Activated CD8-positive, alpha-beta memory T cell treated with anti-CD3 and anti-CD28 coated beads for 36 hours (primary cell): ENCODE measurements around the gene ST6GAL2. TPM values are rescaled to one million over a fixed set of nuclear protein-coding genes. Genes with fewer than 3 reads are reported as not detected.

Source experiments
- CTCF ChIA-PET: fragments of 350-600 bp; sonication (Branson Sonifier 250); formaldehyde crosslinking; loops from one replicate; lab custom pipeline; 2021; ENCODE audit warnings: antibody characterized with exemption; lab: Charles Lee
- POLR2A ChIA-PET: fragments of 350-600 bp; sonication (Branson Sonifier 250); formaldehyde crosslinking; loops from one replicate; lab custom pipeline; 2021; ENCODE audit warnings: antibody characterized with exemption; lab: Charles Lee
- total RNA-seq, 2 experiments: library from RNA; stranded (reverse); gene quantifications; one replicate each; pipeline ENCODE4 v1.2.3, GENCODE V29; 2021

ST6GAL2 gene
- total RNA-seq, 2 experiments from 2014 or later = not detected

- ChIA-PET POLR2A (no interaction called here), CTCF (no interaction called here)
These were observed 19.3 kb downstream of the ST6GAL2 start for GRCh38 chr2:106866641-106867040.

DNA sequence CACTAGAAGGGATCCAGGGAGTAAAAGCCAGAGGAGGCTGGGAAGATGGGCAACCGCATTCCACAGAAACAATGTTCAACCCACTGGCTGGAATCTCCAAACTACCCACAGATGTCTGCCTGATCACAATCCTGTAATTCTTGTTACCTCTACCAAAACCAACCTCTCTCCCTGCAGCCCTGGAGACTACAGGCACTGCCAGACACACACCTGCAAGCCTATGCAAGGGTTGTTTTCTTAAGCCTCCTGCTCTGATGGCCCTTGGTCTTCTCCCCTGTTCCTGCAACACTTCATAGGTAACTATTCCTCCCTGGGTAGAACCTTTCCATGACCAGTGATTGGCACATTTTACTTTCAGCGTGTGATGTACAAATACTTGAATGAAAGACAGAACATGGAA, 21.9 kb downstream of the ST6GAL2 start:
- ChIA-PET CTCF (no interaction called here), POLR2A (no interaction called here)

- CTCF ChIA-PET = no interaction called here
- POLR2A ChIA-PET = no interaction called here
These were observed 22.6 kb downstream of the ST6GAL2 start for GRCh38 chr2:106863387-106863786.

- ChIA-PET CTCF (no interaction called here), POLR2A (no interaction called here)
These were observed 26.5 kb downstream of the ST6GAL2 start for GRCh38 chr2:106859498-106859897.

GRCh38 chr2:106858810-106859209, 27.2 kb downstream of the ST6GAL2 start:
- CTCF ChIA-PET = no interaction called here
- POLR2A ChIA-PET = no interaction called here

DNA sequence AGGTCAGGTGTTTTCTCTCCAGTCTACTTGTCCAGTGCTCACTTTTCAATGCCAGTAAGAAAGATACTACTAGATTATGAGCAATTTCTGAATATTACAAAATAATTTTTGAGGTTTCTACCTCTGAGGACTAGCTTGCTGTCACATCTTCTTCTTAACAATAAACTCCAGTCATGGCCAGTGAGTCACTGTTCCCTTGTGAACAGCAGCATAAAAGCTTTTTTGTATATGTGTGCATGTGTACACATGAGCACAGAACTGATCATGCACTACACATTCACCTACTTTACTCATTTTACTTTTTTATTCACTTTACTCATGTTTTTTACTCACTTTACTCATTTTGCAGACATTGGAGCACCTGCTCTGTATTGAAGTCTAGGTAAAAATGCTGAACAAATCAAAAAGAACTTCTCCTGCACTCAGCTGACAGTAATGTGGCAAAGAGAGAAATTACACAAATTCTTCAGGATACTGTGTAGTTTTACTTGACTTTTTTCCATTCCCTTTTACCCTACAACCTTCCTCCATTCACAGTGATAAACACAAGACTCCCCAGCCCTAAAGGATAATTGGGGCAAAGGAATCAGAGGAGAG, 28.0 kb downstream of the ST6GAL2 start:
- CTCF ChIA-PET = no interaction called here
- POLR2A ChIA-PET = no interaction called here

DNA sequence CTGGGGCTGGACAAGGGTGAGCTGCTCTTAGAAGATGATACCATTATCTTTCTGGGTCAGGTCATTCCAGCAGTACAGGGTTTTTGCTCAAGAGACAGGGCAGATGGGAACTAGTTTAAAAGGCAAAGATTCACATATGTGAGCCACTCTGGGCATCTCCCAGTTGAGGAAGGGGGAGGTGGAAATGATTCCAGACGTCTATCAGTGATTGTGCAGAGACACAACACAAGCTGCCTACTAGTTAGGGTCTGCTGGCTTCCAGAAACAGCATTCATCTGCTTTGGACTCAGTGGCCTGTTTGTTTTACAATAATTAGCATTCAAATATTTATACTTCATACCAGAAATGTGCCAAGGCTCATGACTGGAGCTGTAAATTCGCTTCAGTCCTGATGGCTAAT, 32.3 kb downstream of the ST6GAL2 start:
- POLR2A ChIA-PET = no interaction called here
- CTCF ChIA-PET = no interaction called here

GRCh38 chr2:106851881-106852501, 34.0 kb downstream of the ST6GAL2 start:
- CTCF ChIA-PET = no interaction called here

GRCh38 chr2:106851087-106851874, 34.7 kb downstream of the ST6GAL2 start:
- POLR2A ChIA-PET = no interaction called here
- CTCF ChIA-PET = no interaction called here

More at GRCh38 chr2:106851881-106852501, 34.0 kb downstream of the ST6GAL2 start:
- POLR2A ChIA-PET = no interaction called here

GRCh38 chr2:106849253-106849652, 36.7 kb downstream of the ST6GAL2 start:
- POLR2A ChIA-PET = no interaction called here
- CTCF ChIA-PET = no interaction called here

GRCh38 chr2:106847366-106847765, 38.6 kb downstream of the ST6GAL2 start:
- CTCF ChIA-PET = no interaction called here
- POLR2A ChIA-PET = no interaction called here

GRCh38 chr2:106845716-106846115, 40.3 kb downstream of the ST6GAL2 start:
- CTCF ChIA-PET = no interaction called here
- POLR2A ChIA-PET = no interaction called here

- POLR2A ChIA-PET = no interaction called here
- CTCF ChIA-PET = no interaction called here
These were observed 42.1 kb downstream of the ST6GAL2 start for GRCh38 chr2:106843910-106844250.

GRCh38 chr2:106843001-106843909, 42.7 kb downstream of the ST6GAL2 start:
- CTCF ChIA-PET = no interaction called here
- POLR2A ChIA-PET = no interaction called here

DNA sequence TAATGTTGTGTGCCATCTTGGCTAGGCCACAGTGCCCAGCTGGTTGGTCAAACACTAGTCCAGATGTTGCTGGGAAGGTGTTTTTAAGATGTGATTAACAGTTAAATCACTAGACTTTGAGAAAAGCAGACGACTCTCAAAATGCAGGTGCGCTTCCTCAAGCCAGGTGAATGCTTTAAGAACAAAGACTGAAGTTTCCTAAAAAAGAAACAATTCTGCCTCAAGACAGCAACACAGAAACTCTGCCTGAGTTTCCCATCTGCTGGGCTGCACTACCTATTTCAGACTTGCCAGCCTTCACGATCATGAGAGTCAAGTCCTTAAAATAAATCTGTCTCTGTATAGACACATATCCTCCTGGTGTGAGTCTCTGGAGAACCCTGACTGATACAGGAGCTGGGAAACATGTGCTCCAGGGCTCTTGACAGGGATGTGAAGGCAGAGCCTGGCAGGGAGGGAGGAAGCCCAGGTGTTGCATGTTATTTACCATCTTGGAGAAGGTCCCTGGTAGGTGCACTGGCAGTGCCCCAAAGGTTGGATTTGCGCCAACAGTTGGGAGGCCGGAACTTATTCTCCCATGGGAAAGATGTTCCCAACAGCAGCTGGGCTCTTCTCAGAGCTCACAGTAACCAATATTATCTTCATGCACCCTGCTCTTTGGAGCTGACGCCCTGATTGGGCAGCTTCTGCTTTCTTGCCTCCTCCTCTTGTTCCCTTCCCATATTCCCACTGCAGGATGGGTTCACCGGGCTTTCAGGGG, 43.9 kb downstream of the ST6GAL2 start:
- POLR2A ChIA-PET = no interaction called here
- CTCF ChIA-PET = no interaction called here

DNA sequence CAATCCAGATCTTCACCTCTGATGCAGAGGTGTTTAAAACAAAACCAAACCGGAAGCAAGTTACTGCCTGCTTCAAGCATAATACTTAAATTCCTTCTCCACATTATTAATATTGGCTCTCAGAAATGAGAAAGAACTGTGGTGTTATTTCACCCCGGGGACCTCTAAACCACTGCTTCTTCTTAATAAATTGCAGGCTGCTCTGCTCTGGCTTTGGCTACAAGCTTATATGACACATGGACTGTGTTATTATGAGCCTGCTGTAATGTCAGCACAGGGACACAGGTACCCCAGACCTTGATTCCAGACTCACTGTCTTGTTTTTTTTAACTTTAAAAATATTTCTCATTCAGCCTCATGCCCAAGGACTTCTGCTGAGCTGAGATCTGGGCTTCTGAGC, 45.1 kb downstream of the ST6GAL2 start:
- CTCF ChIA-PET = no interaction called here
- POLR2A ChIA-PET = no interaction called here

GRCh38 chr2:106839849-106840595, 45.9 kb downstream of the ST6GAL2 start:
- CTCF ChIA-PET = no interaction called here
- POLR2A ChIA-PET = no interaction called here

- CTCF ChIA-PET = no interaction called here
- POLR2A ChIA-PET = no interaction called here
These were observed 52.7 kb downstream of the ST6GAL2 start for GRCh38 chr2:106833256-106833655.
